GM21786 (cell line): ENCODE data around the gene NFATC2.

ENCODE experiments used
- ATAC-seq: cut with Tn5 transposase; IDR thresholded peaks from one replicate; pipeline ENCODE4 v1.9.1; 2021; ENCODE audit not compliant: unreplicated experiment

NFATC2 gene

DNA sequence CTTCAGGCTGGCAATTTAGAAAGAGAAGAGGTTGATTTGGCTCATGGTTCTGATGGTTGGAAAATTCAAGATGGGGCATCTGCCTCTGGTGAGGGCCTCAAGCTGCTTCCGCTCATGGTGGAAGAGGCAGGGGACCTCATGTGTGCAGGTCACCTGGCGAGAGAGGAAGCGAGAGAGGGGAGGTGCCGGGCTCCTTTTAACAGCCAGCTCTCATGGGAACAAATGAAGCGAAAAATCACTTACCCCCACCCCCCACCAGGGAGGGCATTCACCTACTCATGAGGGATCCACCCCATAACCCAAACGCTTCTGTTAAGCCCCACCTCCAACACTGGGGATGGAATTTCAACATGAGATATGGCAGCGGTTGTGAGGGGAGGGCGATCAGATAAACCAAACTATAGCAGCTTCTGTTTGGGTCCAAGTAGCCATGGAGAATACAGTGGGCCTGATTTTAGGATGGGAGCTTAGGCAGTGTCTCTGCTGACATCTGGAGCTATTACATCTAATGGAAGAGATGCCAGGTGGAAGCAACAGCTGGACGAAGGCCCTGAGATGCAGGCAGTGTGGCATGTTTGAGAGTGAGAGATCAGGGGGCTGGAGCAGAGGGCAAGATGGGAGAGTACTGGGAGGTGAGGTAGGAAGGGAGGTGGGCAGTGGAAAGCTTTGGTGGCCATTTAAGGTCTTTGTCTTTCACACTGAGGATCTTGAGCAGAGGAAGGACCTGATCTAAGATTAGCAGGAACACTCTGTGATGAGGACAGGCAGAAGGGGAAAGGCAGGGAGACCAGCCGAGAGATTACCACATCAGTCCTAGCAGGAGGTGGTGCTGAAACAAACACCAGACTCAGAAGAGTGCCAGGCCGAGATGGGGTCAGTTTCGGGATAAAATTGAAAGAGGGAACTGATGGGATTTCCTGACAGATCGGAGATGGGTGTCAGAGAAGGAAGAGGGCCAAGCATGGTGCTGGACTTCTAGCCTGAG lies 161.8 kb downstream of the NFATC2 start:
- no peak for ATAC-seq

DNA sequence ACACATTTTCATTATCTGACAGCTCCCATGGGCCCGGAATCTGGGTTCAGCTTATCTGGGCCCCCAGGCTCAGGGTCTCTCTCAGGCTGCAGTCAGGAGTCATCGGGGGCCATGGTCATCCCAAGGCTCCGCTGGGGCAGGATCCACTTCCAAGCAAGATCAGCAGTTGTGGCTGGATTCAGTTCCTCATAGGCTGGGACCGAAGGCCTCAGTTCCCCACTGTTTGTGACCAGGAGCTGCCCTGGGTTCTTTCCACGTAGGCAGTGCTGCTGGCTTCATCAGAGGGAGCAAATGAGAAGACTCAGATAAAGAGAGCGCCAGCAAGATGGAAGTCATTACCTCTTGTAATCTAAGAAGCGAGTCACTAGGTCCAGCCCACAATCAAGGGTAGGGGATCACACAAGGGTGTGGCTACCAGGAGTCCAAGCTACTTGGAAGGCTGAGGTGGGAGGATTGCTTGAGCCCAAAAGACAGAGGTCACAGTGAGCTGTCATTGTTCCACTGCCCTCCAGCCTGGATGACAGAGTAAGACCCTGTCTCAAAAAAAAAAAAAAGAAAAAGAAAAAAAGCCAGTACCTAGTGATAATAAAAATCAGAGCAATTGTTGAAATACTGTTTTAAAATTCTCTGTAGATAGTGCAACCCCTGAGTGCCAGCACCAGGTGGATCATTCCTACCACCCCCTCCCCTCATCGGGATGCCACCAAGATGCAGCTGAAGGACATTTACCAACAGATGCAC lies 162.7 kb downstream of the NFATC2 start:
- ATAC-seq, result no peak

DNA sequence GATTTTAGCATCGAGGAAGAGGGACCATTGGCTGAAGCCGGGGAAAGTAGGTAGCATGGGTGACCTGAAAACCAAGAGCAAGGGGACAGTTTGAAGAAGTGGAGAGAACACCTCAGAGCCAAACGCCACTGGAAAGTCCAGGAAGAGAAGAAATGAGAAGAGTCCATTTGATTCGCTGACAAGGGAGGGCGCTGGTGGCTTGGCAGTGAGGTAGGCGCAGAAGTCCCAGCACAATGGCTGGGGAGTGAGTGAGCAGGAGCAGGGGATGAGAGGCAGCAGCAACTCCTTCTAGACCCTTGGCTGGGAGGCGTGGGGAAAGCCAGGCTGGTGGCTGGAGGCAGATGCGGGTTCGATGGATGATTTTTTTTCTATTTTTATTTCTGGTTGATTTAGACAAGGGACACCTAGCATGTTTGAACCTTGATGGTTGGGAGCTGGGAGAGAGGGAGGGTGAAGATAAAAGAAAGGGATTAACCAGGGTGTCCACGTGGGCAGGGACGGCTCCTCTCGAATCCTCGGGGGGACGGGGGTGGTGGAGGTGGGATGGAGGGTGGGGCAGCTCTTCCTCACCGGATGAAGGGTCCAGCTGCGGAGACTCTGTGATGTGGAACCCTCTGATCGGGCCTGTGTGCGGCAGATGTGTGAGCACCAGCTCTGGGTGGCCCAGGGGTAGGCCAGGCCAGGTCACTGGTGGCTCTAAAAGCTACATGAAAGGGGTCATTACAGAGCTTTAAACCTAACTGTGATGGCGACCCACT lies 164.2 kb downstream of the NFATC2 start:
- ATAC-seq, result no peak

DNA sequence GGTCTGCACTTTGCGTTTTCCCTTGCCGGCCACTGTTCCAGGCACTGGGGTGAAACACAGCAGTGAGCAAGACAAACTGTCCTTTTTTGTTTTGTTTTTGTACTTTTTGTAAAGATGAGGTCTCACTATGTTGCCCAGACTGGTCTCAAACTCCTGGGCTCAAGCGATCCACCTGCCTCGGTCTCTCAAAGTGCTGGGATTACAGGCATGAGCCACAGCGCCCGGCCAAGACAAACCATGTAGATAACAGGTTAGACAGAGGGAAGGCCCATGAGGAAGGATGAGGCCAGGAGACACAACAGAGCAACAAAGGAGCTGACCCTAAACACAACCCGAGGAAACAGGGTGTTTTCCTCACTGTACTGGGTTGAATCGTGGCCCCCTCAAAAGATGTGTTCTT lies 165.4 kb downstream of the NFATC2 start:
- no peak for ATAC-seq

DNA sequence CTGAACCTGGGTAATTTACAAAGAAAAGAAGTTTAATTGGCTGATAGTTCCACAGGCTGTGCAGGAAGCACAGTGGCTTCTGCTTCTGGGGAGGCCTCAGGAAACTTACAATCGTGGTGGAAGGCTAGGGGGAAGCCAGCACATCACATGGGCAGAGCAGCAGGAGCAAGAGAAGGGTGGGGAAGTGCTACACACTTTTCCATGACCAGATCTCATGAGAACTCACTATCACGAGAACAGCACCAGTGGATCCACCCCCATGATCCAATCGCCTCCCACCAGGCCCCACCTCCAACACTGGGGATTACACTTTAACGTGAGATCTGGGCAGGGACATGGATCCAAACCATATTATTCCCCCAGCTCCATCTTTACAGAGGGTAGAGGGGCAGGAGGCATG lies 166.4 kb downstream of the NFATC2 start:
- ATAC-seq, result no peak

DNA sequence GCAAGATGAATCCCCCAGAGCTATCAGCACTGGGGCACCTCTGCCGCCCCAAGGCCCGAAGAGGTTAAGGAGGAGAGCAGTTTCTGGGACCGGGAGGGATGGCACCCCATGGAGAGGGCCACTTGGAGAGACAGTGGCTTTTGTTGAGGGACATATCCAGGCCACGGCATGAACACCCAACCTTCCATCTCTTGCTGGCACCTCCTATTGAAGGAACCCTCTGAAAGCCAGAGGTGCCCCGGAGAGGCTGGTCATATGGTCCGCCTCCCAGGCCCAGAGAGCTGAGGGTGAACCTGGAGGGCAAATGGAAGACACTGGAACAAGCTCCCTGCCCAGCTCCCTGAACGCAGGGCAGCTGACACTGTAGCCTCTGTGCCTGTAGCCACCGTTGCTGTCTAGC lies 167.0 kb downstream of the NFATC2 start:
- no peak for ATAC-seq

DNA sequence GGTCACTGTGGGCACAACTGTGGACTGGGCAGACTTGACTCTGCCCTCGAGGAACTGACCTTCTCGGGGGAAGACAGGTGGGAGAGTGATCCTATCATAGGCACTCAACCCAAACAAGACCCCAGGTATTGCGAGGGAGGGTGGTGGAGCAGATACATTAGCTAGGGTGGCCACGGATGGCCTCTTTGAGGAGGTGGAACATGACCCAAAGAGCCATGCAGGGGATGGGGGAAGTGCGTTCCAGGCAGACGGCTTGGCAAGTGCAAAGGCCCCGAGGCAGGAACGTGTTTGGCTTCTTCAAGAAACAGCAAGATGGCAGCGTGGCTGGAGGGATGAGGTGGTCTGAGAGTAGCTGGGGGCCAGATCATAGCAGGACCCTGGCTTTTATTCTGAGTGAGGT lies 167.6 kb downstream of the NFATC2 start:
- ATAC-seq, result no peak

DNA sequence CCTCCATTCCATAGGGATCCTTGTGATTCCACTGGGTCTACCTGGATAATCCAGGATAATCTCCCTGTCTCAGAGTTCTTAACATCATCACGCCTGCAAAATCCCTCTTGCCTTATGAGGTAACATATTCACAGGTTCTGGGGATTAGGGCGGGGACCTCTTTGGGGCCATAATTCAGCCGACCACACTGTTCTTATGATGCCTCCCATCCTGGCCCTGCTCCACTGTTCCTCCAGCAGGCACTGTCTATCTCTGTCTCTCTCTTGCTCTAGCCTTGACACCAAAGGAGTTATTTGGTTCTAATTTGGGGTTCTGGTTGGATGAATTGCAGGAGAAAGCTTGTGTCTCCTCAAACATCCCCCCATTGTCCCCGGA lies 168.1 kb downstream of the NFATC2 start:
- ATAC-seq, result no peak

DNA sequence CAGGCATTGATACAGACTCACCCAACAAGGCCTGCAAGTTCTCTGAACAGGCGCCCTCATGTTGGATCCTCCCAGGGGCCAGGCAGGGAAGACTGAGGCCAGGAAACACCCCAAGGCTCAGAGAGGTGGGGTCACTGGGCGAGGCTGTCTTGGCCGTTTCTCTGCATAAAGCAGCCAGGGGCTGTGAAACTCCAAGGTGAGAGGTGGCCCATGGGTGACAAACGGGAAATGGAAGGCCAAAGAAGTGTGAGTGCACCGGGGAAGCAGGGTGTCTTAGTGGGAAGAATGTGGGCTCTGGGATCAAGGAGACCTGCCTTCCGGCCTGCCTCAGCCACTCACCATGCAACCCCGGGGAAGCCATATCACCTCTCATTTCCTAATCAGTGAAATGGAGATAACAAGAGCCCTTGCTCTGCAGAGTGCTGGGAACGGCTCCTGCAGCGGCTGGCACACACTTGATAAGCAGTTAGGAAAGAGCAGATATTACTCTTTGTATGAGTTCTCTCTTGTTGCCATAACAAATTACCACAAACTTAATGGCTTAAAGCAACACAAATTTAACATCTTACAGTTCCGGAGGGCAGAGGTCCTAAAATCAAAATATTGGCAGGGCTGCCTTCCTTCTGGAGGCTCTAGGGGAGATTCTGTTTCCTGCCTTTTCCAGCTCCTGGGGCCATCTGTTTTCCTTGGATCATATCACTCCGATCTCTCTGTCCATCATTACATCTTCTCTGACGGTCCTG lies 168.6 kb downstream of the NFATC2 start:
- ATAC-seq, result no peak

DNA sequence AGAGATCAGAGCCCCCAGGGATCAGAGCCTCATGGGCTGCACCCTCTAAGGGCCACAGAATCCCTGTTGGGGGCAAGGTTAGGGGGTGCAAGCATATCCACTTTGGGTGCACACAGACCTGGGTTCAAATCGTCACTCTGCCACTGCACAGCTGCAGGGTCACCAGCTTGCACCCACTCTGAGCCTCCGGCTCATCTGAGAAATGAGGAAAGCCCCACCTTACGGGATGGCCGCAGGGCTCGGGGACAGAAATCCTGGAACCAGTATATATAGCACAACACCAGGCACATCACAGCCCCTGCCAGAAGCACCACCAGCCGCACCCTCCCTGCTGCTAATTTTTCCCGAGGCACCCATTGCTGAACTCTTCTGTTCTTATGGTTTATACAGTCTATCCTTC lies 169.6 kb downstream of the NFATC2 start:
- no peak for ATAC-seq

DNA sequence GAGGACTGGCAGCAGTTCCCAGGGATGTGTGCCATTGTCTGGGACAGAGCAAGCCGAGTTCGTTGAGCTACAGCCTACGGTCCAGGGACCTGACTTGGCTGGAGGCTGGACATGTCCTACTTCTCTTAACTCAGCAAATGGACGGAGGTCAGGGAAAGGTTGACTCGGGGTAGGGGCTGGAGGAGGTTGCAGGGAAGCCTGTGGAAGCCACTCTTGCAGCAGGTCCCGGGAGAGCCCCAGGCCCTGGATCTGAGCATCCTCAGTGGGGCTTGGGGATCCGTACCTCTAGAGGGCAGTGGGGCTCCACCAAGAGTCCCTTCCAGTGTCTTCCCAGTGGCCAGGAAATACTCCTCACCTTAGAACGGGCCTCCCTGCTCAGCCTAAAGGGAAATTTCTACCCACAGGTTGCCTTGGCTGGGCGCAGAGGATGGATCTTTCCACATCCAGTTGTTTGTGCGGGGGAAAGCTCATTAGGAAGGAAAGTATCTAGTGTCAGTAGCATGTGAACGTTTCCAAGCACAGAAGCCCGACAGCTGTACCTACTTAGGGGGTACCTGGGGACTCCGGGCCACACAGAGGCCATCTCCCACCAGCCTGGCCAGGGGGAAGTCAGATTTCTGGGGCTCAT lies 170.2 kb downstream of the NFATC2 start:
- no peak for ATAC-seq

DNA sequence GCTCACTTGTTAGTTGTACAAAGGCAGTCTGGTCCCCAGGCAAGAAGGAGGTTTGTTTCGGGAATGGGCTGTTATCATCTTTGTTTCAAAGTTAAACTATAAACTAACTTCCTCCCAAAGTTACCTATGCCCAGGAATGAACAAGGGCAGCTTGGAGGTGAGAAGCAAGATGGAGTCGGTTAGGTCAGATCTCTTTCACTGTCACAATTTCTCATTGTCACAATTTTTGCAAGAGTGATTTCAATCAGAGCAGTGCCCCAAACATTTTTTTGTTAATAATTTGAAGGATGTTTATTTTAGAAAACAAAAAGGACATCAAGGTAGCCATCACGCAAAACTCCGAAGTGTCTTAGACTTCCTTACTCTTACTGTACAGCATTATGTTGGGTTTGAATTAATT lies 170.8 kb downstream of the NFATC2 start:
- no peak for ATAC-seq

DNA sequence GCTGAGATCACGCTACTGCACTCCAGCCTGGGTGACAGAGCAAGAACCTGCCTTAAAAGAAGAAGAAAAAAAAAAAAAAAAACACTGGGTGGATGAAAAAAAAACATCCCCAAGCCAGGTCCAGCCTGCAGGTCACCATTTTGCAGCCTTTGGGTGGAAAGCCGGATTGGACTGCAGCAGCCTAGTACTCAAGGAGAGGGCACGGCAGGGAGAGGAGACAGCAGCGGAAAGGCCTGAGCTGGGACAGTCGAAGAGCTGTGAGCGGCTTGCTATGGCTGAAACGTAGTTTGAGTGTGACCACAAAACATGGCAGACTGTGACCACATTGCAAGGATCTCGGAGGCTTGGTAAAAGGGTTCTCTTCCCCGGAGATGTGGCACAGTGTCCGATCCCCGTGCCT lies 173.0 kb downstream of the NFATC2 start:
- ATAC-seq, result no peak

DNA sequence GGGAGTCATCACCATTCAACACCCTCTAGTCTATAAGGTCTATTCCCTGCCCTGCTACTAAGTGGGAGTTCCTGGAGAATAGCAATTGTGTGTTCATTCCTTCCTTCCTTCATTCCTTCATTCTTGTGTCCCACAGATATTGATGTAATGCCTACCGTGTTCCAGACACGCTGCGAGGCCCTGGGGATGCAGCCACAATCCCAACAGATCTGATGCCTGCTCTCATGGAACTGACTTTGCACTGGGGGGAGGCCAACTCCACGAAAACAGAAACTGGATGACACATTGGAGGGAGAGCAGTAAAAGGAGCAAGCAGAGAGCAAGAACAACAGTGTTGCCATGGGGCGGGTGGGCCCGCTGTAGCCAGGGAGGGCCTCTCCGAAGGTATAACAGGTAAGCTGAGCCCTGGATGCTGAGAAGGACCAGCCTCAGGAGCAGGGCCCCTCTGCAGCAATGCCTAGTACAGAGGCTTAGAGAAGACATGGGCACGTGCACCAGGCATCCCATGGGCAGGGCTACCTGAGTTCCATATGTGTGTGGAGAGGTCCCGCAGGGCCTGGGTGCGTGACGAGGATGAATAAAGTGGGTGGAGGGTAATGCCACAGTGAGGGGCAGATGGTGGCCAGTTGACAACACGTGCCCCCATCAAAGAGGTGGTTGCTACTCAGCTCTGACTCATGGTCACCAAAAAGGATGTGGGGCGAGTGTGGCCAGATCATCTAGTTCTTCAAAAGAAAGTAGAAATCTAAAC lies 173.9 kb downstream of the NFATC2 start:
- no peak for ATAC-seq

DNA sequence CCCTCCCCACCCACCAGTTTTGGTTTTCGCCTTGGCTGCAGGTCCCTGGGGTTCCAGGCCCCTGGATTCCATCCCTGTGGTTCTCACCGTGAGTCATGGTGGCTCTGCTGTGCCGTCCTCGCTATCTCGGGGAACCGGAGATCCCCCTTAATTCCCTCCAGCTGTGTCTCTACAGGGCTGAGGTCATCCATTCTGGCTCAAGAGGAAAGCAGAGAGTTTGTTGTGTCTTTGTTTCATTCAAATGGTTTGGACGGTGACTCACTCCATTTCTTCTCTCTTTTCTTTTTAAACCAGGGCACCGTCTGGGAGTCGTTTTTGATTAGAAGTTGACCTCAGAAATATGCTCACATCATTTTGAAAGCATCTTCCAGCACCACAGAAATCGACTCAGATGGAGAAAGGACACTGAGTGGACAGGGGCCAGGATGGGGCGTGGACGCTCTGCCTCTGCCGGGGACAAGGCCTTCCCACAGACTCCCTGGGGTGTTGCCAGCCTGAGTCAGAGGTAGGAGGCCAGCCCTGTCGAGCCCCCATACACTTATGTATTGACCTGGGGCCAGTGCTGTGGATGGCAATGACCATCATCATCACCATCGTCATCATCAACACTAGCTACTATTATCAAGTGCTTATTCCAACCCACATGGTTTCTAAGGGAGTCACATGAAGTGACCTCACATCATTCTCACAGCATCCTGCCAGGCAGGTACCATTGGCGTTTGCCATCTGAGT lies 176.2 kb downstream of the NFATC2 start:
- ATAC-seq, result no peak

DNA sequence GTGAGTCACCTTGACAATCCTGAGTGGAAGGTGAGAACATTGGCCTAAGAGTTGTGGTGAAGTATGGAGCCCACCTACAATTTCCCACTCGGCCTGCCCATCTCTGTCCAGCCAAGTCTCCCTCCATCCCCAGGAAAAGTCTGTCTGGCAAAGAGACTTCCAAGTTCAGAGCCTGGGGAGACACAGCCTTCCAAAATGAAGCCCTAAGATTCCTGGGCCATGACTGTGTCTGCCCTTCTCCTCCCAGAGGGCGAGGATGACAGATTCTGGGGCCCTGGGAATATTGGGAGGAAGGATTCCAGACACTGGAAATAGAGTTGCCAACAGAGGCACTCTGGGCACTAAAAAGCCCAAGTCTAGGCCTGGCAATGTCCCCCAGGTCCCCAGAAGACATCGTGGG lies 176.8 kb downstream of the NFATC2 start:
- no peak for ATAC-seq

DNA sequence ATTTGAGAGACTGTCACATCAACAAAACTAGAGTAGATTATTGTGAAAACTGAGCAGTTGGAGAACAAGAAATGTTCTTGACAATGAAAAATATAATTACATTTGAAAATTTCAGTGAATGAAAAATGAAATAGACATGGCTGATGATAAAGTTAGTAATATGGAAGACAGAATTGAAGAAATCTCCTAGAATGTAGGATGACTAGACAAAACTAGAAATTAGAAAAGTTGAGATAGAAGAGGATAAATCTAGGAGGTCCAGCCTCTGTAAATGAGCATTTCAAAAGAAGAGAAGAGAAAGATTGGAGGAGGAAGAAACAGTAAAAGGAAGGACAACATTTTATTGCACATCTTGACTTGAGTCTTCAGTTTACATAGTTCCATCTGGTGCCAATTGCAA lies 178.7 kb downstream of the NFATC2 start:
- ATAC-seq, result no peak

DNA sequence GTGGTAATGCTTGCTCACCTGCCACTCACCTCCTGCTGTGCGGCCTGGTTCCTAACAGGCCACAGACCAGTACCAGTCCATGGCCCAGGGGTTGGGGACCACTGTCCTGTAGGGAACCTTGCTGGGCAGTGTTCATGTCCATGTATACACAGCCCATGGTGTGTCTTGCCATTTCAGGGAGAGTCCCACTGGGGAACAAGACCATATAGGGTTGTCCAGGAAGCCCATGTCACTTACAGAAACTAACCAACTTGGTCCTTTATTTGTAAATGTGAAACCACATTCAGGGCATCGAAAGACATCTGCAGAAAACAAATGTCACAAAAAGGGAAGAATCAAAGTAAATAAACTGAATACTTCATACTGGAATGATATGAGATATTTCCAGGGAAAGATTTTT lies 179.1 kb downstream of the NFATC2 start:
- ATAC-seq, result no peak

DNA sequence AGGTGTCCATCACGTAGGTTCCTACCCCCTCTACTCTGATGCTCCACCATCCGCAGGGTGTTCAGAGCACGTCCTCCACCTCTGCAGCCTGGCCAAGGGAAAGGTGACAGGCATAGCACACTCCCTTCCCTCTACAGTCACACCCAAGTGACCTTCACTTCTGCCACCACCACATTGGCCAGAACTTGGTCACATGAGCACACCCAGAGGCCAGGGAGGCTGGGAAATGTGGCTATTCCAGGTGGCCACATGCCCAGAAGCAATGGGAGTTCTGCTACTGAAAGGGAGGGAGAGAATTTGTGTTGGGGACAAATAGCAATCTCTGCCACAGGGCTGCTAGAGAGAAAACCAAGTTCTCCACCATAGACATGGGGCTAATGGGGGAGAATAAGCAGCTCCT lies 180.3 kb downstream of the NFATC2 start:
- ATAC-seq, result no peak
